HEK293T (cell line): ENCODE measurements around the gene ZNF831.

ENCODE experiments used
- CTCF ChIA-PET: fragments of 350-600 bp; formaldehyde crosslinking; extraction: SDS; loops from one replicate; lab custom pipeline; 2021; ENCODE audit warnings: antibody characterized with exemption, inconsistent platforms; lab: Yijun Ruan, JAX
- POLR2A ChIA-PET: fragments of 350-600 bp; formaldehyde crosslinking; extraction: SDS; loops from one replicate; lab custom pipeline; 2020; ENCODE audit warnings: antibody characterized with exemption, inconsistent platforms; lab: Yijun Ruan, JAX
- DNase-seq: peaks from one replicate; pipeline ENCODE4 v3.0.0; 2012; ENCODE audit warnings: mixed read lengths; ENCODE audit errors: extremely low spot score
- ARNT ChIP-seq: fragments of 450-650 bp; IDR thresholded peaks from 2 replicates; pipeline ENCODE4 v1.6.1; 2017; ENCODE audit warnings: mild to moderate bottlenecking
- BHLHE40 ChIP-seq: fragments of 450-650 bp; IDR thresholded peaks from 2 replicates; pipeline ENCODE4 v1.6.1; 2016; ENCODE audit warnings: mild to moderate bottlenecking, moderate library complexity, borderline replicate concordance
- CTBP1 ChIP-seq: fragments of 450-650 bp; IDR thresholded peaks from 2 replicates; pipeline ENCODE4 v1.6.1; 2016; ENCODE audit warnings: borderline replicate concordance
- ELF4 ChIP-seq: fragments of 450-650 bp; IDR thresholded peaks from 2 replicates; pipeline ENCODE4 v1.6.1; 2017; ENCODE audit warnings: antibody characterized with exemption
- FOXA1 ChIP-seq: fragments of 450-650 bp; IDR thresholded peaks from 2 replicates; pipeline ENCODE4 v1.6.1; 2016; ENCODE audit warnings: mild to moderate bottlenecking
- FOXK2 ChIP-seq: fragments of 450-650 bp; IDR thresholded peaks from 2 replicates; pipeline ENCODE4 v1.6.1; 2016; ENCODE audit warnings: mild to moderate bottlenecking
- FOXM1 ChIP-seq: fragments of 450-650 bp; IDR thresholded peaks from 2 replicates; pipeline ENCODE4 v1.6.1; 2017; ENCODE audit warnings: mild to moderate bottlenecking, borderline replicate concordance
- HDGF ChIP-seq: fragments of 450-650 bp; IDR thresholded peaks from 2 replicates; pipeline ENCODE4 v1.6.1; 2017; ENCODE audit warnings: antibody characterized with exemption, borderline replicate concordance
- L3MBTL2 ChIP-seq: fragments of 450-650 bp; conservative IDR thresholded peaks from 2 replicates; pipeline ENCODE4 v1.6.1; 2016; ENCODE audit warnings: mild to moderate bottlenecking
- LEF1 ChIP-seq: fragments of 450-650 bp; IDR thresholded peaks from 2 replicates; pipeline ENCODE4 v1.6.1; 2017; ENCODE audit warnings: mild to moderate bottlenecking, borderline replicate concordance
- NFRKB ChIP-seq: fragments of 450-650 bp; IDR thresholded peaks from 2 replicates; pipeline ENCODE4 v1.6.1; 2016; ENCODE audit warnings: mild to moderate bottlenecking, moderate library complexity
- SP1 ChIP-seq: fragments of 450-650 bp; IDR thresholded peaks from 2 replicates; pipeline ENCODE4 v1.6.1; 2017
- SUZ12 ChIP-seq: fragments of 450-650 bp; IDR thresholded peaks from 2 replicates; pipeline ENCODE4 v1.6.1; 2016; ENCODE audit warnings: mild to moderate bottlenecking
- TARDBP ChIP-seq: fragments of 450-650 bp; IDR thresholded peaks from 2 replicates; pipeline ENCODE4 v1.6.1; 2016
- ZNF384 ChIP-seq: fragments of 450-650 bp; IDR thresholded peaks from 2 replicates; pipeline ENCODE4 v1.6.1; 2016
- TF ChIP-seq, protein P1 (sequence below): fragments of 450-650 bp; IDR thresholded peaks from 2 replicates; pipeline ENCODE4 v1.6.1; 2016

Gene ZNF831

DNA sequence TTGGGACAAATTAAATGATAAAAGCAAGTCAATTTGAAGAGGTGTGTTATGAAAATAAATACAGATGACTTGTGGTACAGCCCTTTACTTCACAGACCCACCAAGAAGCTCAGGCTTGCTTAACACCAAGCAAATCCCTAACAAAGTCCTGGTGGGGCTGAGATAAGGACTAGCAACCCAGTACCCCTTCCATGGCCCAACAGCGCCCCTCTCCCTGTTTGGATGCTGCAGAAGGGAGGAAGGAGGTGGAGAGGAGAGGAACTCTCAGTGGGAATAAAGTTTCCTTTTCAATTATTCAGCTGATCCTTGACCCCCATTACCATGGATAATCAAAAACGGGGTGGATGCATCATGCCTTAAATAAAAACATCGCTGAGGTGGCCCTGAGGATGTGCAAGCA is 4.5 kb upstream of the ZNF831 start:
- CTCF ChIA-PET = interaction anchor here (0.8 kb wide), 1 partner anchor 245 kb away, joined by 4 read pairs; no protein-coding TSS in a partner anchor

DNA sequence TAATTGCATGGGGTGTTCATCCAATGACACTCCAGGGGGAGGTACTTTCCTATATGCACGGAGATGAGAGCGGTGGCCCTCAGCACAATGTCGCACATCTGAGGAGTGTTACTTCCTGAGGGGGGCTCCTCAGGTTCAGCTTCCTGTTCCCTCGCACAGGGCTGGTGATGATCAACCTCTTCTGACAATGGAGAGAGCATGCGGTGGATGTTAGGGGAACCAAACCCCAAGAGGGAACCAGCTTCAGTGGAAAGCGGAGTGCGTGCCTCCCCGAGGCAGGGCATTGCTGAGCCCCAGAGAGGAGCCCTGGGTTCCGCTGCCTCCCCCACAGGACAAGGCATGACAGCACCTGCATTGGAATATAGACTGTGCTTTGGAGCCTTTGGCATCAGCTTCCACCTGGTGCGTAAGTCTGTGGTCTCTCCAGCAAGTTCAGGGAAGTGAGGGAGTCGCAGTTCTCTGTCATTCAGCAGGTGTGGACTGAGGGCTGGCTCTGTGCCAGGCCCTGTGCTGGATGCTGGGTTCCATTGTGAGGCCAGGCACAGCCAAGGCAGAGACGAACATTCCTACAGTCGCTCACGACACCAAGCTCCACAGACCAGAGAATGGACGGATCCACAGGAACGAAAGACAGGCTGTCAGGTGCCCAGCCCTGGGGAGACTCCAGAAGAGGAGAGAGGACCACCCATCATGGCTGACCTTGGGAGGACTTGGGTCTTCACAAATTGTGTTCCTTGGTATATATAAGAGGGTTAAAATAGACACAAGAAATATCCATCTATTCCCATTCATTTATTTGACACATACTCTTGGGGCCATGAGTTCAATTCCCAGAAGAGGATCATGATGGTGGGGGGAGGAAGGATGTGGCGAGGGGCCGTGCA is 3.9 kb upstream of the ZNF831 start:
- ChIA-PET POLR2A (no interaction called here), CTCF (interaction anchor here (0.8 kb wide), 1 partner anchor 244 kb away, joined by 4 read pairs; no protein-coding TSS in a partner anchor)
- no peak for DNase-seq
- TF ChIP-seq SP1 (no peak), ELF4 (no peak), HDGF (no peak), TARDBP (no peak), SUZ12 (no peak), FOXK2 (no peak), FOXA1 (no peak), BHLHE40 (no peak), L3MBTL2 (no peak), ZNF384 (no peak), ARNT (no peak), NFRKB (no peak), CTBP1 (no peak), LEF1 (no peak), FOXM1 (no peak)
- TF ChIP-seq, protein P1, sequence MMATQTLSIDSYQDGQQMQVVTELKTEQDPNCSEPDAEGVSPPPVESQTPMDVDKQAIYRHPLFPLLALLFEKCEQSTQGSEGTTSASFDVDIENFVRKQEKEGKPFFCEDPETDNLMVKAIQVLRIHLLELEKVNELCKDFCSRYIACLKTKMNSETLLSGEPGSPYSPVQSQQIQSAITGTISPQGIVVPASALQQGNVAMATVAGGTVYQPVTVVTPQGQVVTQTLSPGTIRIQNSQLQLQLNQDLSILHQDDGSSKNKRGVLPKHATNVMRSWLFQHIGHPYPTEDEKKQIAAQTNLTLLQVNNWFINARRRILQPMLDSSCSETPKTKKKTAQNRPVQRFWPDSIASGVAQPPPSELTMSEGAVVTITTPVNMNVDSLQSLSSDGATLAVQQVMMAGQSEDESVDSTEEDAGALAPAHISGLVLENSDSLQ = no peak

More for the DNA sequence above, 4.5 kb upstream of the ZNF831 start:
- no peak for DNase-seq
- POLR2A ChIA-PET = no interaction called here
- TF ChIP-seq ARNT = no peak
- TF ChIP-seq FOXK2 = no peak
- TF ChIP-seq ELF4 = no peak
- no peak for TF ChIP-seq CTBP1
- no peak for TF ChIP-seq BHLHE40
- no peak for TF ChIP-seq FOXA1
- TF ChIP-seq FOXM1 = no peak
- no peak for TF ChIP-seq NFRKB
- no peak for TF ChIP-seq SUZ12
- TF ChIP-seq, protein P1 = no peak
- TF ChIP-seq L3MBTL2 = no peak
- TF ChIP-seq TARDBP = no peak
- no peak for TF ChIP-seq LEF1
- no peak for TF ChIP-seq SP1
- no peak for TF ChIP-seq HDGF
- no peak for TF ChIP-seq ZNF384

DNA sequence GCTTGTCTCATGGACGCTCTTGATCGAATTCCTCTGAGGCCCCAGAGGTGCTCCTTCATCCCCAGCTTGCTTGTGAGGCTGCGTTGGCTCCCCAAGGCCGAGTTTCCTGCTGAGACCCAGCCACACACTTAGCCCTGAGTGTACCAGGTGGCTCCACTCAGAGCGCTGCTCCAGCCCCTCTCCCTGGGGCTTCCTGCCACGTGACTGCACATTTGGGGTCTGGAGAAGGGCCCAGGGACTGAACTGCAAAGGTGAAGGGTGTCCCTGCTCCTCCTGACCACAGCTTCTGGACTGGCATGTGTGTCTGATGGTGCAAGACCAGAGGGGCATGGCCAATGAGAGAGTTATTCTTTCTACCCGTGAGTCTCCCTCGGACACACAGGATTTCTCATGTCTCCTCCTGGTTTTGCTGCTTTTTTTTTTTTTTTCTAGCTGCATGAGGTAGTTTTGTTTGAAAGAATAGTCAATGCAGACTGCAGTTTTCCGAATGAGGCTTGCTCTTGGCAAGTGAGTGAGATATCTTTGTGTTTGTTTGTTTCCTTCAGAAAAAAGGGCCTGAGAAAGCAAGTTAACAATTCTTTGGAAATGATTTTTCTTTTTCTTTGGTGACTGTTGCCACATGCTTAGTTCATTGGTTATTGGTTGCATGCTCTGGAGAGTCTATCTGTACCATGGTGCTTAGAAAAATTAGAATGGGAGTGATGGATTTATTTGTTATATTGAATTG is 3.1 kb upstream of the ZNF831 start:
- DNase-seq = no peak
- TF ChIP-seq LEF1 = no peak
- no peak for TF ChIP-seq SUZ12
- no peak for TF ChIP-seq FOXK2
- TF ChIP-seq FOXA1 = no peak
- no peak for TF ChIP-seq SP1
- TF ChIP-seq, protein P1 = no peak
- TF ChIP-seq CTBP1 = no peak
- POLR2A ChIA-PET = no interaction called here
- CTCF ChIA-PET = no interaction called here

DNA sequence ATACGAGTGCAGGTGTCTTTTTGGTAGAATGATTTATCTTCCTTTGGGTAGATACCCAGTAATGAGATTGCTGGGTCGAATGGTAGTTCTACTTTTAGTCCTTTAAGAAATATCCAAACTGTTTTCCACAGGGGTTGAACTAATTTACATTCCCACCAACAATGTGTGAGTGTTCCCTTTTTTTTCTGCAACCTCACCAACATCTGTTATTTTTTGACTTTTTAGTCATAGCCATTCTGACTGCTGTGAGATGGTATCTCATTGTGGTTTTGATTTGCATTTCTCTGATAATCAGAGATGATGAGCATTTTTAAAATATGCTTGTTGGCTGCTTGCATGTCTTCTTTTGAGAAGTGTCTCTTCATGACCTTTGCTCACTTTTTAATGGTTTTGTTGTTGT is 1.9 kb upstream of the ZNF831 start:
- TF ChIP-seq, protein P1 = no peak
- no peak for TF ChIP-seq FOXM1
- TF ChIP-seq NFRKB = no peak
- TF ChIP-seq ZNF384 = no peak
- TF ChIP-seq FOXA1 = no peak
- TF ChIP-seq TARDBP = no peak
- DNase-seq = no peak
- ChIA-PET CTCF (no interaction called here), POLR2A (no interaction called here)

DNA sequence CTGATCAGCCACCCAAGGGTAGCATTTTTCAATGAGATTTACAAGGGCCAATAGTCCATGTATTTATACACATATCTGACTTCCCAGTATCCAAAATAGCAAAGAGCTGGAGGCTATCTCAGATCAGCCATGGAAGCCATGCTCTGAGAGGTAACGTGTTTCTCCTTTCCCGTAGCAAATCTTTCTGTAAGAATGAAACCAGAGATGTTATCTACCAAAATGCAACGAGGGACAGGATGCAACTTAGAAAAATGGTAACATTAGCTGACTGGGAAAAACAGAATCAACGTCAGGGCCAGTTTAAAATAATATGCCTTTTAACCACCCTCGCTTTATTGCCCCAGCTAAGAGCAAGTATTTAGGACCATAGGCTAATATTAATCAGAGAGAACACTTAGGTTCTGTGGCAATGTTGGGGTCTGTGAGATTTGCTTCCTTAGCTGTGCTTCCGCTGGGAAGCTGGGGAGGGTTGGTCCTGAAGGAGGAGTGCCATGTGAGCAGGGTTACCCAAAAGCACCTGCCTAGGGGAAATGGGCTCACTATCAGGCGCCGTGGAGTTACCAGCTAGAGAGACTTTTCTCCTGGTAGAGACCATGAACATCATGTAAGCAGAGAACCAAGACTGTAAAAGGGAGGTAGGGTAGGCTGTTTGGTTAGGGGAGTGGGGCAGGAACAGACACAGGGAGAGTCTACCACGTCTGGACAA is 1.2 kb downstream of the ZNF831 start:
- CTCF ChIA-PET = no interaction called here
- POLR2A ChIA-PET = no interaction called here
- DNase-seq = no peak
- TF ChIP-seq SP1 (no peak), FOXM1 (no peak), FOXK2 (no peak), TARDBP (no peak), FOXA1 (no peak), CTBP1 (no peak), L3MBTL2 (no peak), SUZ12 (no peak), ZNF384 (no peak), NFRKB (no peak), ARNT (no peak), LEF1 (no peak), BHLHE40 (no peak), ELF4 (no peak), HDGF (no peak)
- TF ChIP-seq, protein P1 = no peak
